HG02852 (cell line): ENCODE results near the gene MAGI3.
"Not testable (repeated sequence)": the region's sequence is repeated elsewhere in the genome, so short reads cannot be mapped to it uniquely, and the experiment has no call there.

Experiments
- ATAC-seq: cut with Tn5 transposase; IDR thresholded peaks from one replicate; pipeline ENCODE4 v1.9.1; 2021; ENCODE audit warnings: mild to moderate bottlenecking, moderate library complexity; ENCODE audit not compliant: unreplicated experiment

Gene MAGI3

GRCh38 chr1:113396585-113396984, 6.3 kb downstream of the MAGI3 start:
- ATAC-seq: no peak

- no peak for ATAC-seq
Measured at GRCh38 chr1:113399062-113399583, 8.8 kb downstream of the MAGI3 start.

- no peak for ATAC-seq
Measured at GRCh38 chr1:113401067-113401466, 10.8 kb downstream of the MAGI3 start.

- ATAC-seq: no peak
Measured at GRCh38 chr1:113401728-113402127, 11.4 kb downstream of the MAGI3 start.

GRCh38 chr1:113403065-113403464, 12.8 kb downstream of the MAGI3 start:
- ATAC-seq: no peak

- ATAC-seq: no peak
Measured at GRCh38 chr1:113405573-113405972, 15.3 kb downstream of the MAGI3 start.

- not testable (repeated sequence) for ATAC-seq
Measured at GRCh38 chr1:113406149-113406548, 15.8 kb downstream of the MAGI3 start.

- no peak for ATAC-seq
Measured at GRCh38 chr1:113409363-113409762, 19.0 kb downstream of the MAGI3 start.

GRCh38 chr1:113412020-113412419, 21.7 kb downstream of the MAGI3 start:
- not testable (repeated sequence) for ATAC-seq

- ATAC-seq: no peak
Measured at GRCh38 chr1:113415310-113416070, 25.2 kb downstream of the MAGI3 start.

GRCh38 chr1:113416071-113416470, 25.8 kb downstream of the MAGI3 start:
- ATAC-seq: not testable (repeated sequence)

- no peak for ATAC-seq
Measured at GRCh38 chr1:113416496-113416895, 26.2 kb downstream of the MAGI3 start.

GRCh38 chr1:113422315-113423068, 32.2 kb downstream of the MAGI3 start:
- ATAC-seq: no peak

GRCh38 chr1:113423826-113424225, 33.5 kb downstream of the MAGI3 start:
- ATAC-seq: no peak

GRCh38 chr1:113429461-113430153, 39.3 kb downstream of the MAGI3 start:
- no peak for ATAC-seq

- ATAC-seq: no peak
Measured at GRCh38 chr1:113433184-113433583, 42.9 kb downstream of the MAGI3 start.

- ATAC-seq: no peak
Measured at GRCh38 chr1:113434081-113434873, 44.0 kb downstream of the MAGI3 start.

- ATAC-seq: no peak
Measured at GRCh38 chr1:113434874-113435175, 44.5 kb downstream of the MAGI3 start.

- ATAC-seq: no peak
Measured at GRCh38 chr1:113437554-113438341, 47.4 kb downstream of the MAGI3 start.
